DMS153 (cell line): ENCODE results near the gene TRAFD1.
"Not testable (repeated sequence)": the region's sequence is repeated elsewhere in the genome, so short reads cannot be mapped to it uniquely, and the experiment has no call there.

Source experiments
- DNase-seq: peaks from one replicate; lab custom pipeline; 2025; lab: John Stamatoyannopoulos, UW

TRAFD1 gene

GRCh38 chr12:112125250-112125999 is at the start of gene TRAFD1:
TRAFD1 (plus strand) TSS chr12:112125560; CDS start chr12:112130523, 4,963 bp downstream.
- peak; percentile 94 for DNase-seq

- DNase-seq = no peak
Measured at GRCh38 chr12:112087055-112087850, 38.1 kb upstream of the TRAFD1 start.

- DNase-seq = no peak
Measured at GRCh38 chr12:112087851-112088250, 37.5 kb upstream of the TRAFD1 start.

GRCh38 chr12:112091563-112091962 is 33.8 kb upstream of the TRAFD1 start:
- no peak for DNase-seq

GRCh38 chr12:112096070-112096469 is 29.3 kb upstream of the TRAFD1 start:
- DNase-seq = no peak

- no peak for DNase-seq
Measured at GRCh38 chr12:112096667-112097066, 28.7 kb upstream of the TRAFD1 start.

GRCh38 chr12:112097641-112098040 is 27.7 kb upstream of the TRAFD1 start:
- no peak for DNase-seq

- DNase-seq = not testable (repeated sequence)
Measured at GRCh38 chr12:112100500-112100899, 24.9 kb upstream of the TRAFD1 start.

- DNase-seq = no peak
Measured at GRCh38 chr12:112102127-112102526, 23.2 kb upstream of the TRAFD1 start.

- DNase-seq = not testable (repeated sequence)
Measured at GRCh38 chr12:112102746-112103145, 22.6 kb upstream of the TRAFD1 start.

GRCh38 chr12:112103758-112104503 is 21.4 kb upstream of the TRAFD1 start:
- no peak for DNase-seq

GRCh38 chr12:112105891-112106290 is 19.5 kb upstream of the TRAFD1 start:
- DNase-seq = no peak

- no peak for DNase-seq
Measured at GRCh38 chr12:112107306-112108201, 17.8 kb upstream of the TRAFD1 start.

GRCh38 chr12:112108202-112109079 is 16.9 kb upstream of the TRAFD1 start, which contains the start of gene NAA25:
NAA25 (minus strand) TSS chr12:112108783; CDS start chr12:112108773, 10 bp downstream.
- DNase-seq = peak; percentile 45

- not testable (repeated sequence) for DNase-seq
Measured at GRCh38 chr12:112110787-112111662, 14.3 kb upstream of the TRAFD1 start.

GRCh38 chr12:112111931-112112330 is 13.4 kb upstream of the TRAFD1 start:
- no peak for DNase-seq

- DNase-seq = no peak
Measured at GRCh38 chr12:112112409-112113133, 12.8 kb upstream of the TRAFD1 start.

- DNase-seq = no peak
Measured at GRCh38 chr12:112115259-112116045, 9.9 kb upstream of the TRAFD1 start.
